ENCODE data around the gene PTTG1IP. TPM values are rescaled to one million over a fixed set of nuclear protein-coding genes. Genes with fewer than 3 reads are reported as not detected.

The PTTG1IP gene
- total and polyA plus RNA-seq, 2 of the 13 experiments (the other 11 are each of a cell fraction or from before 2014, with no cell fraction given): 161 to 700 TPM

DNA sequence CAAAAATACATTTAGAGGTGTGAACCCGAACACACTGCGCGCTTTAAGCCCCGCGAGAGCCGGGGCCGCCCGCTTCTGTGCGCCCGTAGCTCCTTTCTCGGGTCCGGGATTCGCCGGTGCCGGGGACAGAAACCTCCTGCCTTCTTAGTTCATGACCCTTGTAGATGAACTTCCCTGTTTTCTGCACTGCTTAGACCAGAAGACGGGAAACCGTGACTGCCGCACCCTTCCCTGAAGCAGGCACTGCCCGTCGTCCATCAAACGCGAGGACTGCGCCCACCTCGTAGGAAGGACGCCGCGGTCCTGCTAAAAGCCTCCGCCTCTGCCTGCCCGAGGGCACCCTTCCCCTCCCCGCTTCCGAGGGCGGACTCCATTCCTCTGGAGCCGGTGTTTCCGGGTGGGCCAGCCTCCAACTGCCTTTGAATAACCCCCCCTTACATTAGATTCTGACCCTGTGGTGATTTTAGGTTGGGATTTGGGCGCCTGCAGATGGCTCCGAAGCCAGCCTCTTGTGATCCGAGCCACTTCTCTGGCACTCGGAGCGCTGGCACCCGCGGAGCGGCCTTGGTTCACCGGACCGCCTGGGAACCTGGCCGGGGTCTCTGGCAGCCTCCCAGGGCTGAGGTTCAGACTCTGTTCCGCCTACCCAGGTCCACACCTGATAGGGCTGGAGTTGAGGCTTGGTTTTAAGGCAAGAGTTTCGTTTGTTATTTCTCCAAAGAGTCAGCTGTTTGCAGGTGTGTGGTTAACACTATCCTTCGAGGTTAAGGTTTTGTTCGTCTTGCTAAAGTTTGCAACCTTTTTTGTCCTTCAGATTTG is 1.2 kb upstream of the PTTG1IP start (continued):
- TF ChIP-seq, protein P1, sequence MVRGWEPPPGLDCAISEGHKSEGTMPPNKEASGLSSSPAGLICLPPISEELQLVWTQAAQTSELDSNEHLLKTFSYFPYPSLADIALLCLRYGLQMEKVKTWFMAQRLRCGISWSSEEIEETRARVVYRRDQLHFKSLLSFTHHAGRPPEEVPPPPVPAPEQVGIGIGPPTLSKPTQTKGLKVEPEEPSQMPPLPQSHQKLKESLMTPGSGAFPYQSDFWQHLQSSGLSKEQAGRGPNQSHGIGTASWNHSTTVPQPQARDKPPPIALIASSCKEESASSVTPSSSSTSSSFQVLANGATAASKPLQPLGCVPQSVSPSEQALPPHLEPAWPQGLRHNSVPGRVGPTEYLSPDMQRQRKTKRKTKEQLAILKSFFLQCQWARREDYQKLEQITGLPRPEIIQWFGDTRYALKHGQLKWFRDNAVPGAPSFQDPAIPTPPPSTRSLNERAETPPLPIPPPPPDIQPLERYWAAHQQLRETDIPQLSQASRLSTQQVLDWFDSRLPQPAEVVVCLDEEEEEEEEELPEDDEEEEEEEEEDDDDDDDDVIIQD (CRISPR knock-in tag; IDR thresholded peaks at IDR 0.05; ENCODE audit: low read depth): no peak
- no peak for TF ChIP-seq FOXK1 (CRISPR knock-in tag; IDR thresholded peaks at IDR 0.05; ENCODE audit: borderline replicate concordance, low read depth)
- no peak for TF ChIP-seq NCOA1 (CRISPR knock-in tag; IDR thresholded peaks at IDR 0.05)
- no peak for TF ChIP-seq ZNF329 (CRISPR knock-in tag; IDR thresholded peaks at IDR 0.05; ENCODE audit: low read depth)
- no peak for TF ChIP-seq ZNF30 (CRISPR knock-in tag; IDR thresholded peaks at IDR 0.05)
- TF ChIP-seq, protein P2, sequence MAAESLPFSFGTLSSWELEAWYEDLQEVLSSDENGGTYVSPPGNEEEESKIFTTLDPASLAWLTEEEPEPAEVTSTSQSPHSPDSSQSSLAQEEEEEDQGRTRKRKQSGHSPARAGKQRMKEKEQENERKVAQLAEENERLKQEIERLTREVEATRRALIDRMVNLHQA (CRISPR knock-in tag; IDR thresholded peaks at IDR 0.05): no peak
- no peak for TF ChIP-seq ZC3H13 (CRISPR knock-in tag; IDR thresholded peaks at IDR 0.05)
- TF ChIP-seq, protein P3, sequence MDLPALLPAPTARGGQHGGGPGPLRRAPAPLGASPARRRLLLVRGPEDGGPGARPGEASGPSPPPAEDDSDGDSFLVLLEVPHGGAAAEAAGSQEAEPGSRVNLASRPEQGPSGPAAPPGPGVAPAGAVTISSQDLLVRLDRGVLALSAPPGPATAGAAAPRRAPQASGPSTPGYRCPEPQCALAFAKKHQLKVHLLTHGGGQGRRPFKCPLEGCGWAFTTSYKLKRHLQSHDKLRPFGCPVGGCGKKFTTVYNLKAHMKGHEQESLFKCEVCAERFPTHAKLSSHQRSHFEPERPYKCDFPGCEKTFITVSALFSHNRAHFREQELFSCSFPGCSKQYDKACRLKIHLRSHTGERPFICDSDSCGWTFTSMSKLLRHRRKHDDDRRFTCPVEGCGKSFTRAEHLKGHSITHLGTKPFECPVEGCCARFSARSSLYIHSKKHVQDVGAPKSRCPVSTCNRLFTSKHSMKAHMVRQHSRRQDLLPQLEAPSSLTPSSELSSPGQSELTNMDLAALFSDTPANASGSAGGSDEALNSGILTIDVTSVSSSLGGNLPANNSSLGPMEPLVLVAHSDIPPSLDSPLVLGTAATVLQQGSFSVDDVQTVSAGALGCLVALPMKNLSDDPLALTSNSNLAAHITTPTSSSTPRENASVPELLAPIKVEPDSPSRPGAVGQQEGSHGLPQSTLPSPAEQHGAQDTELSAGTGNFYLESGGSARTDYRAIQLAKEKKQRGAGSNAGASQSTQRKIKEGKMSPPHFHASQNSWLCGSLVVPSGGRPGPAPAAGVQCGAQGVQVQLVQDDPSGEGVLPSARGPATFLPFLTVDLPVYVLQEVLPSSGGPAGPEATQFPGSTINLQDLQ (CRISPR knock-in tag; IDR thresholded peaks at IDR 0.05): no peak
- no peak for TF ChIP-seq ZNF496 (CRISPR knock-in tag; IDR thresholded peaks at IDR 0.05; ENCODE audit: insufficient replicate concordance)
- no peak for TF ChIP-seq ETV6 (CRISPR knock-in tag; conservative IDR thresholded peaks at IDR 0.05)
- TF ChIP-seq, protein P4, sequence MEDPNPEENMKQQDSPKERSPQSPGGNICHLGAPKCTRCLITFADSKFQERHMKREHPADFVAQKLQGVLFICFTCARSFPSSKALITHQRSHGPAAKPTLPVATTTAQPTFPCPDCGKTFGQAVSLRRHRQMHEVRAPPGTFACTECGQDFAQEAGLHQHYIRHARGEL (CRISPR knock-in tag; IDR thresholded peaks at IDR 0.05): no peak
- TF ChIP-seq, protein P5, sequence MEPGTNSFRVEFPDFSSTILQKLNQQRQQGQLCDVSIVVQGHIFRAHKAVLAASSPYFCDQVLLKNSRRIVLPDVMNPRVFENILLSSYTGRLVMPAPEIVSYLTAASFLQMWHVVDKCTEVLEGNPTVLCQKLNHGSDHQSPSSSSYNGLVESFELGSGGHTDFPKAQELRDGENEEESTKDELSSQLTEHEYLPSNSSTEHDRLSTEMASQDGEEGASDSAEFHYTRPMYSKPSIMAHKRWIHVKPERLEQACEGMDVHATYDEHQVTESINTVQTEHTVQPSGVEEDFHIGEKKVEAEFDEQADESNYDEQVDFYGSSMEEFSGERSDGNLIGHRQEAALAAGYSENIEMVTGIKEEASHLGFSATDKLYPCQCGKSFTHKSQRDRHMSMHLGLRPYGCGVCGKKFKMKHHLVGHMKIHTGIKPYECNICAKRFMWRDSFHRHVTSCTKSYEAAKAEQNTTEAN (CRISPR knock-in tag; conservative IDR thresholded peaks at IDR 0.05): no peak
- TF ChIP-seq ZBTB21 (CRISPR knock-in tag; IDR thresholded peaks at IDR 0.05): no peak
- no peak for TF ChIP-seq TBL1XR1 (IDR thresholded peaks at IDR 0.05; ENCODE audit: borderline replicate concordance, low read length, partially characterized antibody)
- TF ChIP-seq MIXL1 (CRISPR knock-in tag; IDR thresholded peaks at IDR 0.05): no peak
- TF ChIP-seq KLF13 (CRISPR knock-in tag; IDR thresholded peaks at IDR 0.05): no peak
- no peak for TF ChIP-seq ATM (IDR thresholded peaks at IDR 0.05; ENCODE audit: borderline replicate concordance)
- TF ChIP-seq, protein P6, sequence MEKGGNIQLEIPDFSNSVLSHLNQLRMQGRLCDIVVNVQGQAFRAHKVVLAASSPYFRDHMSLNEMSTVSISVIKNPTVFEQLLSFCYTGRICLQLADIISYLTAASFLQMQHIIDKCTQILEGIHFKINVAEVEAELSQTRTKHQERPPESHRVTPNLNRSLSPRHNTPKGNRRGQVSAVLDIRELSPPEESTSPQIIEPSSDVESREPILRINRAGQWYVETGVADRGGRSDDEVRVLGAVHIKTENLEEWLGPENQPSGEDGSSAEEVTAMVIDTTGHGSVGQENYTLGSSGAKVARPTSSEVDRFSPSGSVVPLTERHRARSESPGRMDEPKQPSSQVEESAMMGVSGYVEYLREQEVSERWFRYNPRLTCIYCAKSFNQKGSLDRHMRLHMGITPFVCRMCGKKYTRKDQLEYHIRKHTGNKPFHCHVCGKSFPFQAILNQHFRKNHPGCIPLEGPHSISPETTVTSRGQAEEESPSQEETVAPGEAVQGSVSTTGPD (CRISPR knock-in tag; IDR thresholded peaks at IDR 0.05): 0 out of 2 replicates have a peak, but pooled peaks have one; percentile 68
- TF ChIP-seq MATR3 (CRISPR knock-in tag; IDR thresholded peaks at IDR 0.05): no peak
- TF ChIP-seq ZNF550 (CRISPR knock-in tag; IDR thresholded peaks at IDR 0.05; ENCODE audit: borderline replicate concordance): no peak
- no peak for TF ChIP-seq MAFK (conservative IDR thresholded peaks at IDR 0.05 in 1 of 2, IDR thresholded peaks at IDR 0.05 in 1 of 2; ENCODE audit: low read length in 2 of 2)
- TF ChIP-seq NFRKB (IDR thresholded peaks at IDR 0.05): no peak
- TF ChIP-seq NFKB2 (CRISPR knock-in tag; IDR thresholded peaks at IDR 0.05; ENCODE audit: borderline replicate concordance): 0 out of 2 replicates have a peak, but pooled peaks have one; percentile 21

Data from HepG2 (cell line).